KOPT-K1 (cell line): ENCODE data around the gene CTAGE4.
"Not testable (repeated sequence)": the region's sequence is repeated elsewhere in the genome, so short reads cannot be mapped to it uniquely, and the experiment has no call there.

Source experiments
- H3K27ac ChIP-seq: fragments of 200-600 bp; sonication (generic); 2 replicates; pipeline ENCODE4 v1.5.1; 2016; ENCODE audit warnings: antibody characterized with exemption, mild to moderate bottlenecking, low read depth, low read length; ENCODE audit not compliant: poor library complexity, severe bottlenecking
- H3K36me3 ChIP-seq: fragments of 200-600 bp; sonication (generic); 2 replicates; pipeline ENCODE4 v1.5.1; 2017; ENCODE audit warnings: antibody characterized with exemption, mild to moderate bottlenecking, low read length, moderate library complexity; ENCODE audit not compliant: insufficient read depth
- H3K9me3 ChIP-seq: fragments of 200-600 bp; sonication (generic); 2 replicates; pipeline ENCODE4 v1.5.1; 2017; ENCODE audit warnings: antibody characterized with exemption, low read length, mild to moderate bottlenecking; ENCODE audit not compliant: insufficient read depth, poor library complexity, severe bottlenecking

The CTAGE4 gene, protein sequence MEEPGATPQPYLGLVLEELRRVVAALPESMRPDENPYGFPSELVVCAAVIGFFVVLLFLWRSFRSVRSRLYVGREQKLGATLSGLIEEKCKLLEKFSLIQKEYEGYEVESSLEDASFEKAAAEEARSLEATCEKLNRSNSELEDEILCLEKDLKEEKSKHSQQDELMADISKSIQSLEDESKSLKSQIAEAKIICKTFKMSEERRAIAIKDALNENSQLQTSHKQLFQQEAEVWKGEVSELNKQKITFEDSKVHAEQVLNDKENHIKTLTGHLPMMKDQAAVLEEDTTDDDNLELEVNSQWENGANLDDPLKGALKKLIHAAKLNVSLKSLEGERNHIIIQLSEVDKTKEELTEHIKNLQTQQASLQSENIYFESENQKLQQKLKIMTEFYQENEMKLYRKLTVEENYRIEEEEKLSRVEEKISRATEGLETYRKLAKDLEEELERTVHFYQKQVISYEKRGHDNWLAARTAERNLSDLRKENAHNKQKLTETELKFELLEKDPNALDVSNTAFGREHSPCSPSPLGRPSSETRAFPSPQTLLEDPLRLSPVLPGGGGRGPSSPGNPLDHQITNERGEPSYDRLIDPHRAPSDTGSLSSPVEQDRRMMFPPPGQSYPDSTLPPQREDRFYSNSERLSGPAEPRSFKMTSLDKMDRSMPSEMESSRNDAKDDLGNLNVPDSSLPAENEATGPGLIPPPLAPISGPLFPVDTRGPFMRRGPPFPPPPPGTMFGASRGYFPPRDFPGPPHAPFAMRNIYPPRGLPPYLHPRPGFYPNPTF

DNA sequence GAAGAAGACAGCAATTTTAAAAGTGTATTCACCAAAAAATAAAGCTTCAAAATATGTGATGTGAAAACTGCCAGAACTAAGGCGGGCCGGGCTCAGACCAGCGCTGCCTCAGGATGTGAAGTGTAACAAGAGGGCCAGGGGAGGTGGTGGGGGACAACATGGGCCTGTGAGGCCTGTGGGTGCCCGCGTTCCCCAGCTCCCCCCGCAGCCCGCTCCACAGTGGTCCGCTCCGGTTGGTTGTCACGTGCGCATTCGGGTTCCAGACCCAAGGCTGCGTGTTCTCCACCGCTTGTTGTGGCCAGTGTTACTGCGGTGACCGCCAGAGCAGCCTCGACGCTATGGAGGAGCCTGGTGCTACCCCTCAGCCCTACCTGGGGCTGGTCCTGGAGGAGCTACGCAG, at the start of gene CTAGE4:
TSS of gene CTAGE4 (plus strand) at position 301 of the 400 bp plus-strand sequence. CDS start at position 339, 38 bp downstream.
- not testable (repeated sequence) for H3K9me3 ChIP-seq, H3K36me3 ChIP-seq, H3K27ac ChIP-seq

DNA sequence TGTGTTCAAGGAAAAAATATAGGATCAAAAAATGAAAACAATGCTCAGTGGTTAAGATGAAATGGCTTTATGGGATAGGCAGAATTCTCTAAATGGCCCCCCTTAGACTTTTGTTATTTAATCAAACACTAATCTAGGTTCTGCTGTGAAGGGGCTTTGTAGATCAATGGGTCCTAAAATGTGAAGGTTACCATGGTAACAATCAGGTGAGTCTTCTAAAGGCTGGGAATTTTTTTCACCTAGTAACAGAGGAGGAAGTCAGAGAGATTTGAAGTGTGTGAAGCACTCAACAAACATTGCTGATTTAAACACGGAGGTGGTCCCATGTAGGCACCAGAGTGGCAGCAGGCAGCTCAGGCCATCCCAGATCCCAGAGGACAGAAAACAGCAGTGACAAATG, 49.1 kb upstream of the CTAGE4 start:
- H3K36me3 ChIP-seq, result no peaks in the 10 kb centered on the region
- no peak overlapping the region for H3K27ac ChIP-seq
- no peaks in the 10 kb centered on the region for H3K9me3 ChIP-seq

DNA sequence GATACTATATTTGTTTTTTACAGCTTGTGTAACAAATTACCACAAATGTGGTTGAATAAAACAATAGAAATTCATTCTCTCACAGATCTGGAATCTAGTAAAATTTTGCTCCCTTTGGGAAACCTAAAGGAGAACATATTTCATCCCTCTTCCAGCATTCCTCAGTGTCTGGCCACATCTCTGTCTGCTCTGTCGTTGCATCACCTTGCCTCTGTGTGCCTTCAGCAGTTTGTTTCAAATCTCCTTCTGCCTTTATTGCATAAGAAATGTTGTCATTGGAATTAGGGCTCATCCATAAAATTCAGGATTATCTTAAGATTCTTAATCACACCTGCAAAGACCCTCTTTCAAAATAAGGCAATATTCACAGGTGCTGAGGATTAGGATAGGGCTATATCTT, 45.8 kb upstream of the CTAGE4 start:
- no peaks in the 10 kb centered on the region for H3K9me3 ChIP-seq
- no peaks in the 10 kb centered on the region for H3K36me3 ChIP-seq
- H3K27ac ChIP-seq, result no peak overlapping the region

DNA sequence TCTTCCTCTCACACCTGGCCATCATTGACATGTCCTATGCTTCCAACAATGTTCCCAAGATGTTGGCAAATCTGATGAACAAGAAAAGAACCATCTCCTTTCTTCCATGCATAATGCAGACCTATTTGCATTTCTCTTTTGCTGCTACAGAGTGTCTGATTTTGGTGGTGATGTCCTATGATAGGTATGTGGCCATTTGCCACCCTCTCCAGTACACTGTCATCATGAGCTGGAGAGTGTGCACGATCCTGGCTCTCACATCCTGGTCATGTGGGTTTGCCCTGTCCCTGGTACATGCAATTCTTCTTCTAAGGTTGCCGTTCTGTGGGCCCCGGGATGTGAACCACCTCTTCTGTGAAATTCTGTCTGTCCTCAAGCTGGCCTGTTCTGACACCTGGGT, 41.1 kb upstream of the CTAGE4 start:
- Histone ChIP-seq H3K9me3 (peaks cover 5% of the 10 kb centered on the region), H3K36me3 (no peaks in the 10 kb centered on the region), H3K27ac (no peak overlapping the region)

DNA sequence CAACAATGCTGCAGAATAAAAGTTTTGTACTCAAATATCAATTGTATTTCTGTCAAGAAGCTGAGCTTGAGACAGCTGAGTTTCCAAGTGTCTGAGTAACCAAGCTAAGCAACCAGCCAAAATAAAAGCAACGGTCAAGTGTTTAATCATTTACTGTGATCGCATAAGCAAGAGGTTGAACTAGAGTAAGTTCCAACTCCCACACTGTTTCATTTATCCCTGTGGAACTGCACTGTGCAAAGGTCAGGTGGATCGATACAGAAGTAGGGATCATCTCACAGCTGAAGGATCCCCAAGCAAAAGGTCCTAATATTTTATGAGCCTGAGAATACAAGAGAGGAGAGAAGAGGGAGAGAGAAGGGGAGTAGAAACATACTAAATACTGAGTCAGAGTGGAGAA, 38.8 kb upstream of the CTAGE4 start:
- Histone ChIP-seq H3K9me3 (peaks cover 15% of the 10 kb centered on the region), H3K27ac (no peak overlapping the region), H3K36me3 (no peaks in the 10 kb centered on the region)

DNA sequence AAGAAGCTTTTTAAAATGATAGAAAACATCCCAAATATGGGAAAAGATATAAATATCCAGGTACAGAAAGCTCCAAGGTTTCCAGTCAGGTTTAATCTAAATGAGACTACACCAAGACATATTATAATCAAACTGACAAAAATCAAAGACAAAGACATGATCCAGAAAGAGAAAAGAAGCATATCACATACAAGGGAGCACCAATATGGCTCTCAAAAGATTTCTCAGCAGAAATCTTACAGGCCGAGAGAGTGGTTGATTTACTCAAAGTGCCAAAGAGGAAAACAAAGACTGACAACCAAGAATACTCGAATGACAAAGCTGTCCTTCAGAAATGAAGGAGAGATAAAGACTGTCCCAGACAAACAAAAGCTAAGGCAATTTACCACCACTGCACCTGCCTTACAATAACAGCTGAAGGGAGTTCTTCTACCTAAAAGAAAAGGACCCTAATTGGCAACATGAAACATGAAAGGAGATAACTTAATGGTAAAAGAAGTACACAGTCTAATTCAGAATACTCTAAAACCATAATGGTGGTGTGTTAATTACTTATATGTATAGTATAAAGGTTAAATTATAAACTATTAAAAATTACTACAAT, 34.9 kb upstream of the CTAGE4 start:
- Histone ChIP-seq H3K27ac (no peak overlapping the region), H3K9me3 (peaks cover 15% of the 10 kb centered on the region), H3K36me3 (no peaks in the 10 kb centered on the region)

DNA sequence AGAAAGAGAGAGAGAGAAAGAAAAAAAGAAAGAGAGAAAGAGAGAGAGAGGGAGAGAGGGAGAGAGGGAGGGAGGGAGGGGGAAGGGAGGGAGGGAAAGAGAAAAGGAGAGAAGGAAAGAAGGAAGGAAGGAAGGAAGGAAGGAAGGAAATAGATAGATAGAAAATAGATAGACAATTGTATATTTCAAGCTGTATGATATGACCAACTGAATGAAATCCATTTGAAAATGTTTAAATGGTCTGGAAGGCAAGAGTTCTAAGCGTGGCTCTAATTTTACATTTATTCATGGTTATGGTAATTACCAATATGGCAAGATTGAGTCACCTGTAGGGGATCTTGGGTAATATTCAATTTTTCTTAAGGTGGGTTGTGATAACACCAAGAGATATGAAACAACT, 24.4 kb upstream of the CTAGE4 start:
- Histone ChIP-seq H3K27ac (no peak overlapping the region), H3K36me3 (no peaks in the 10 kb centered on the region)

DNA sequence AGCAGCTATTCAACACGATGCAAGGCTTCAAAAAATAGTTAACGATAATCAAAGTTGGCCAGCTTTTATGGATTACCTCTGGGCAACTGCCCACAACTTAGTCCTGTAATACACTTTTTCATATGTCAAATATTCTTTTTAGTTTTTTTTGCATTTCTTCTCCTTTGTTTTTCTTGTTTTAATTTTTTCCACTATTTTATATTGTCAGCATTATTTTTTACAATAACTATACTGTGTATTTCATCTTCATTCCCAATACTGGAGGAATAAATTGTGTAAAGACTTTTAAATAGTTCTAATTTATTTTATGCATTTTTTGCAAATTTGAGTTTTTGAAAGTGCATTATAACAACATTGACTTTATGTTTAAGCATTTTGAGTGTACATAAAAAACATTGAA, 18.5 kb upstream of the CTAGE4 start:
- H3K36me3 ChIP-seq, result no peaks in the 10 kb centered on the region

More for the DNA sequence above, 24.4 kb upstream of the CTAGE4 start:
- H3K9me3 ChIP-seq, result no peaks in the 10 kb centered on the region

DNA sequence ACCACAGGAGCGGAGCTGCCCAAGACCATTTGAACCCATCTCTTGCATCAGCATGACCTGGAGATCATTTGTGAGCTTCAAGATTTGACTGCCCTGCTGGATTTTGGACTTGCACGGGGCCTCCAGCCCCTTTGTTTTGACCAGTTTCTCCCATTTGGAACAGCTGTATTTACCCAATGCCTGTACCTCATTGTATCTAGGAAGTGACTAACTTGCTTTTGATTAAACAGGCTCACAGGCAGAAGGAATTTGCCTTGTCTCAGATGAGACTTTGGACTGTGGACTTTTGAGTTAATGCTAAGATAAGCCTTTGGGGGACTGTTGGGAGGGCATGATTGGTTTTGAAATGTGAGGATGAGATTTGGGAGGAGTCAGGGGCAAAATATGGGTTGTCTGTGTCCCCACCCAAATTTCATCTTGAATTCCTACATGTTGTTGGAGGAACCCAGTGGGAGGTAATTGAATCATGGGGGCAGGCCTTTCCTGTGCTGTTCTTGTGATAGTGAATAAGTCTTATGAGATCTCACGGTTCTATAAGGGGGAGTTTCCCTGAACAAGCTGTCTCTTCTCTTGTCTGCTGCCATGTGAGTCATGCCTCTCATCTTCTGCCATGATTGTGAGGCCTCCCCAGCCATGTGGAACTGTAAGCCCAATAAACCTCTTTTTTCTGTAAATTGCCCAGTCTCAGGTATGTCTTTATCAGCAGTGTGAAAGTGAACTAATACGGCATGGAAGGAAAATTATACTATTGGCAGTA, 11.5 kb upstream of the CTAGE4 start:
- H3K36me3 ChIP-seq, H3K9me3 ChIP-seq, H3K27ac ChIP-seq: not testable (repeated sequence)

More for the DNA sequence above, 18.5 kb upstream of the CTAGE4 start:
- H3K9me3 ChIP-seq, result no peaks in the 10 kb centered on the region
- H3K27ac ChIP-seq, result no peak overlapping the region

DNA sequence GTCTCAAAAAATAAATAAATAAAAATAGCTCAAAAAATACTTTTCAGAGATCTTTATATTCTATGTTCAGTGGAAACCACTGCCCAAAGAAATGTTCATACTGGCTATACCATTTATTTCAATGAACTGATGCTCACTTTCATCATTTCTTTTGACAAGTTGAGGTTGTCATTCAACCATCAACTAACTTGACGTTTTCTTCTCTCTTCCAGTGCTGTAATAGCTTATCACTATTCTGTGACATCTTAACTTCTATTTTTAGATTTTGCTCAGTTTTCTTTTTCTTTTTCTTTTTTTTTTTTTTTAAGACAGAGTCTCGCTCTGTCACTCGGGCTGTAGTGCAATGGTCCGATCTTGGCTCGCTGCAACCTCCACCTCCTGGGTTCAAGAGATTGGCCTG, 8.7 kb upstream of the CTAGE4 start:
- Histone ChIP-seq H3K36me3 (no peaks in the 10 kb centered on the region), H3K9me3 (no peaks in the 10 kb centered on the region), H3K27ac (no peak overlapping the region)

DNA sequence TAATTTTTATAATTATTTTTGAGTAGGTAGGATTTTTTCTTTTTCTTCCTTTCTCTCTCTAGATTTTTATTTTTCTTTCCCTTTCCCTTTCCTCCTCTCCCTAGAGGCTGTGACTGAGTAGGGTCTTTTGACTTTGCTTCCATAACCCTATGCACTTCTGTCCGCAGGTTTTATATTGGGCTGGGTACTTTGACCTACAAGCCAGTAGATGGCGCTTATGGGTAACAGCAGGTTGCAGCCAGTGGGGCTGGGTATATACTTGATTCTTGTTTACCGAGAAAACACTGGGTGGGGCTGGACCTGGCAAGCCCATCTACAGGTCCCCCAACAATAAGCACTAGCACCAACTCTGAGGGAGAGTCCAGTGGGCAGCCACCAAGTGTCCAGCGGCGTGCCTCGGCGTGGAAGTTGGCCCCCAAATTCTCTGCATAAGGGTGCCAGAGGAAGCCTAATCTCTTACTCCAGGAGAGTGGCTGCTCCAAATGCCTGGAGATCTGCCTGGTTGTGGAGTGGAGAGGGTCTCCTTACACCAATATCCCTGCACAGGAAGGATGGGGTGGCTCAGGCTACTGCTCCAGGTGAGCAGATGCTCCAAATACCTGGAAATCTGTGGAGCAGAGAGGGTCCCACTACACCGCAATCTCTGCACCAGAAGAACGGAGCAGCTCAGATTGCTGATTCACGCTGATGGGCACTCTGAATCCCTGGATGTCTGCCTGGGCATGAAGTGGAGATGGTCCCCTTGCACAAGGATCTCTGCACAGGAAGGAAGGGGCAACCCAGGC, 4.7 kb upstream of the CTAGE4 start:
- H3K9me3 ChIP-seq, H3K36me3 ChIP-seq, H3K27ac ChIP-seq: not testable (repeated sequence)

DNA sequence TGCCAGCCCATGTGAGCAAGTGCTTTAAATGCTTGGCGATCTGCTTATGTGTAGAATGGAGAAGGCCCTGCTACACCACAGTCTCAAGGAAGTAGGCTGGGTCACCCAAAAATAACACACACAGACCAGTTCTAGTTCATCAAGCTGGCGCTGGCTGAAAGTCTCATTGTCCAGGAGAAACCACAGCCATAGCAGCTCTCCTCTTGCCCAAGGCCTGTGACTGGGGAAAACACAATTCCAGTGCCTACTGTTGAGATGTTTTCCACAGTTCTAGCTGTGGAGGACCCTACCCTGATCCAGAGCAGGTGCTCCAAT, 4.1 kb upstream of the CTAGE4 start:
- not testable (repeated sequence) for H3K9me3 ChIP-seq

DNA sequence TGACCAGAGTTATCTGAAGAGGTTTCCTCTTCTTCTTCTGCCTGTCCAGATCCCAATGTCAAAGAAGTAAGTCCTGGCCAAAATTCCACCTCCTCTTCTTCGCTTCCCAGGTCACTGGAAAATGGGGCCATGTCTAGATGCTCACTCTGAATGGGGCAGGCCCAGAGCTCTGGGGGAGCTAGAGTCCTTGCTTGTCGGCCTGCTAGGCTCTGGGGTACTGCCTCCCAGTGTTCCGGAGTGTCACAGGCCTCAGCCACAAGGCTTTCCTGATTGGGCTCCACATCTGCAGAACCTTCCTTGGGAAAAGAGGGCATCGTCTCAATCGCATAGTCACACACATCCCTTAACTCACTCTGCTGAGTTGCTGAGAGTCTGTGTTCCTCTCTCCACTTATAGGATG, 4.6 kb downstream of the CTAGE4 start:
- not testable (repeated sequence) for H3K36me3 ChIP-seq, H3K27ac ChIP-seq, H3K9me3 ChIP-seq

More for the DNA sequence above, 4.1 kb upstream of the CTAGE4 start:
- not testable (repeated sequence) for H3K27ac ChIP-seq, H3K36me3 ChIP-seq

DNA sequence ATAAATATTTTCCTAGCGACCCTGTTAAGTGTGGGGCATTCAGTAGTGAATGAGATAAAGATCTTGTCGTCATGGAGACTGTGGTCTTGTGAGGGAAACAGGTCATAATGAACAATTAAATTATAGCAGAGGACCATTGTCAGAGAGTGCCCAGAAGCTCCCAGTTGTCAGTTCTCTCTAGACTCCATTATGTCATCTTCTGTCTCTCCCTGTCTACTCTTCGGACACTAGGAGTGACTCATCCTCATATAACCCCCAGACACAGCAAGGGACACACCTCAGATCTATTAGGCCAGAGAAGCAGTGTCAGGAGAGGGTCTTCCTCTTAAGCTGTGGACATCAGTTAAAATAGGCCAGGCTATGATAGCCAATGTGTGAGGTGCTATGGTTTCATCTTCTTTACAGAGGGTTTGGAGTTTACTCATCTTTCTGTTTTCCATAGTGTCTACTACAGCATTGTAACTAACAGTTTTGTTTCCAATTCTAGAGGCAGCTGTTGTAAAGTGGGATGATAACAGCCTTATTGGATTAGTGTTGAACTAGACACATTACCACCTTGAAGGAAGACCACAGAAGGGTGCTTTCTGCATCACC, 5.4 kb downstream of the CTAGE4 start:
- not testable (repeated sequence) for H3K27ac ChIP-seq, H3K9me3 ChIP-seq, H3K36me3 ChIP-seq
